Neural progenitor cell (in vitro differentiated cells): ENCODE measurements around the gene NAA16.
"Not testable (repeated sequence)": the region's sequence is repeated elsewhere in the genome, so short reads cannot be mapped to it uniquely, and the experiment has no call there.

ENCODE experiments used
- CTCF ChIP-seq: fragments of 200-600 bp; sonication (generic); IDR thresholded peaks from 2 replicates; pipeline ENCODE4 v1.5.1; 2017; ENCODE audit warnings: antibody characterized with exemption, mild to moderate bottlenecking
- EZH2 ChIP-seq: fragments of 200-600 bp; sonication (generic); IDR thresholded peaks from 2 replicates; pipeline ENCODE4 v1.6.1; 2017; ENCODE audit warnings: antibody characterized with exemption, mild to moderate bottlenecking, moderate library complexity
- EZH2phosphoT487 ChIP-seq: fragments of 200-600 bp; sonication (generic); IDR thresholded peaks from 2 replicates; pipeline ENCODE4 v1.6.1; 2017; ENCODE audit warnings: antibody characterized with exemption

- not testable (repeated sequence) for TF ChIP-seq CTCF, EZH2phosphoT487, EZH2
Observed at GRCh38 chr13:41356385-41356648, 45.2 kb downstream of the NAA16 start.
